Measurements from ENCODE around the gene HTT.

GRCh38 chr4:3235030-3235345 is 160.5 kb downstream of the HTT start:
- TF ChIP-seq ZNF274 (IDR thresholded peaks at IDR 0.05; ENCODE audit: borderline replicate concordance, extremely low read depth, low read length) (no peak), SP2 (IDR thresholded peaks at IDR 0.05; ENCODE audit: low read length) (no peak), RXRA (IDR thresholded peaks at IDR 0.05; ENCODE audit: insufficient read depth, low read depth, low read length) (no peak), POLR2AphosphoS5 (IDR thresholded peaks at IDR 0.05; ENCODE audit: low read depth, low read length) (no peak), EP300 (IDR thresholded peaks at IDR 0.05; ENCODE audit: borderline replicate concordance in 1 of 2, low read depth in 2 of 2, low read length in 2 of 2) (no peak), CTCF (IDR thresholded peaks at IDR 0.05; ENCODE audit: control extremely low read depth in 1 of 3, insufficient read depth in 1 of 3, low read depth in 1 of 3, low read length in 3 of 3) (no peak), POLR2A (IDR thresholded peaks at IDR 0.05; ENCODE audit: control extremely low read depth in 1 of 2, low read depth in 2 of 2, low read length in 2 of 2) (no peak), EZH2 (IDR thresholded peaks at IDR 0.05; ENCODE audit: low read depth, low read length, severe bottlenecking) (no peak)
